ENCODE results near the gene CMIP.

DNA sequence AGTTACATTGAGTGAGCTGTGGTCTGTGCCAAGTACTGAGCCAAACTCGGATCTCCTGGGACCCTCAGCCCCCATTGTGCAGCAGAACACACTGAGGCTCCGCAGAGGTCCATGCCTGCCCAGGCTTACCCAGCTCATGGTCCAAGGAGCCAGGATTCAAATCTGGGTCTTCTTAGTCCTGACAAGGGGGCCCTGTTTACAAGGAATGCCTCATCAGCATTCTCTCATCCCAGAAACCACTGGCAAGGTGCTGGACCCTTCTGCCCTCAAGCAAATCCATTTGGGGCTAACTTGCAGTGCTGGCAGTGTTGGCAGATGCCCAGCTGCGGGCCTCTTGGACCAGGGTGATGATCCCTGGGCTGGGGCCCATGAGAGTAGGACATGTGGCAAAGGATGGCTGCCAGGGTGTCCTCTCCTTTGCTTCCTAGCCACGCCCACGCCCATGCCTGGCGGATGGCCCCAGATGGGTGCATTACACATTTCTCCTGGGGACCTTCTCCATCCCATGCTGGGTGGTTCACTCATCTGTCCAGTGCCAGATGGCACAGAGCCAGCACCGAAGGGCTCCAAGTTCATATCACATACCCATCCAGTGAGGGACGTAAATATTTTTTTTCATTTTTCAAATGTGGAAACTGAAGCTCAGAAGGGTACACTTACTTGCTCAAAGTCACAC is 117.7 kb downstream of the CMIP start:
- TF ChIP-seq, protein P1, sequence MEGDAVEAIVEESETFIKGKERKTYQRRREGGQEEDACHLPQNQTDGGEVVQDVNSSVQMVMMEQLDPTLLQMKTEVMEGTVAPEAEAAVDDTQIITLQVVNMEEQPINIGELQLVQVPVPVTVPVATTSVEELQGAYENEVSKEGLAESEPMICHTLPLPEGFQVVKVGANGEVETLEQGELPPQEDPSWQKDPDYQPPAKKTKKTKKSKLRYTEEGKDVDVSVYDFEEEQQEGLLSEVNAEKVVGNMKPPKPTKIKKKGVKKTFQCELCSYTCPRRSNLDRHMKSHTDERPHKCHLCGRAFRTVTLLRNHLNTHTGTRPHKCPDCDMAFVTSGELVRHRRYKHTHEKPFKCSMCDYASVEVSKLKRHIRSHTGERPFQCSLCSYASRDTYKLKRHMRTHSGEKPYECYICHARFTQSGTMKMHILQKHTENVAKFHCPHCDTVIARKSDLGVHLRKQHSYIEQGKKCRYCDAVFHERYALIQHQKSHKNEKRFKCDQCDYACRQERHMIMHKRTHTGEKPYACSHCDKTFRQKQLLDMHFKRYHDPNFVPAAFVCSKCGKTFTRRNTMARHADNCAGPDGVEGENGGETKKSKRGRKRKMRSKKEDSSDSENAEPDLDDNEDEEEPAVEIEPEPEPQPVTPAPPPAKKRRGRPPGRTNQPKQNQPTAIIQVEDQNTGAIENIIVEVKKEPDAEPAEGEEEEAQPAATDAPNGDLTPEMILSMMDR (IDR thresholded peaks at IDR 0.05) = no peak
- no peak for TF ChIP-seq POLR2A (IDR thresholded peaks at IDR 0.05; ENCODE audit: low read depth)
- no peak for TF ChIP-seq POLR2AphosphoS5 (IDR thresholded peaks at IDR 0.05)

Data from esophagus muscularis mucosa (tissue), 3 donors.